SK-N-SH (cell line): ENCODE results near the gene PAPOLB. TPM values are rescaled to one million over a fixed set of nuclear protein-coding genes. Genes with fewer than 3 reads are reported as not detected.

ENCODE experiments used
- CTCF ChIA-PET: fragments of 300-600, 350-600 bp; formaldehyde crosslinking; extraction: SDS; loops from one replicate; lab custom pipeline; 2021; lab: Yijun Ruan, JAX
- POLR2A ChIA-PET: fragments of 350-600 bp; sonication (Branson Sonifier 250); formaldehyde crosslinking; extraction: SDS; loops from one replicate; lab custom pipeline; 2020; ENCODE audit warnings: antibody characterized with exemption, inconsistent platforms; lab: Yijun Ruan, JAX
- DNase-seq: peaks from one replicate; pipeline ENCODE4 v3.0.0; 2012
- H2AFZ ChIP-seq: fragments of 200-600 bp; sonication (generic); 2 replicates; pipeline ENCODE4 v1.8.1; 2016; ENCODE audit warnings: antibody characterized with exemption, mild to moderate bottlenecking, low read depth
- H3F3A ChIP-seq: fragments of 200-600 bp; sonication (generic); replicated peaks from 2 replicates; pipeline ENCODE3; 2016; ENCODE audit warnings: antibody characterized with exemption, mild to moderate bottlenecking; ENCODE audit not compliant: insufficient read depth
- H3K27ac ChIP-seq, 2 experiments: fragments of 200-500 bp in 1 of 2; fragments of 200-600 bp in 1 of 2; sonication (Bioruptor generic) in 1 of 2; sonication (generic), shearing (Covaris generic) in 1 of 2; 2 replicates each; pipeline versions ENCODE4 v1.5.1 to v1.6.1; 2014 to 2016; ENCODE audit warnings: low read depth in 2 of 2, inconsistent platforms in 1 of 2, low read length in 1 of 2, mild to moderate bottlenecking in 1 of 2, mixed read lengths in 1 of 2
- H3K27me3 ChIP-seq: fragments of 200-600 bp; sonication (generic), shearing (Covaris generic); 2 replicates; pipeline ENCODE4 v1.6.1; 2016; ENCODE audit warnings: mixed run types; ENCODE audit not compliant: insufficient read depth
- H3K36me3 ChIP-seq, 2 experiments: fragments of 200-500 bp in 1 of 2; fragments of 200-600 bp in 1 of 2; sonication (Bioruptor generic) in 1 of 2; sonication (generic) in 1 of 2; replicated peaks in 1 of 2; 2 replicates each; pipeline versions ENCODE3 to v1.5.1; 2014 to 2016; ENCODE audit warnings: low read length in 1 of 2, mild to moderate bottlenecking in 1 of 2; ENCODE audit not compliant: insufficient read depth in 2 of 2, control insufficient read depth in 1 of 2
- H3K4me1 ChIP-seq, 2 experiments: fragments of 200-500 bp in 1 of 2; fragments of 200-600 bp in 1 of 2; sonication (Bioruptor generic) in 1 of 2; sonication (generic), shearing (Covaris generic) in 1 of 2; 2 replicates each; pipeline versions ENCODE4 v1.5.1 to v1.6.1; 2014 to 2016; ENCODE audit warnings: low read depth in 1 of 2, low read length in 1 of 2, mixed run types in 1 of 2; ENCODE audit not compliant: insufficient read depth in 2 of 2, control insufficient read depth in 1 of 2
- H3K4me2 ChIP-seq: fragments of 200-600 bp; sonication (generic), shearing (Covaris generic); 2 replicates; pipeline ENCODE4 v1.6.1; 2017; ENCODE audit warnings: mixed run types
- H3K4me3 ChIP-seq, 2 experiments: fragments of 200-500 bp in 1 of 2; fragments of 200-600 bp in 1 of 2; sonication (Bioruptor generic) in 1 of 2; sonication (generic), shearing (Covaris generic) in 1 of 2; 2 replicates each; pipeline versions ENCODE4 v1.5.1 to v1.8.1; 2014 to 2016; ENCODE audit warnings: low read depth in 2 of 2, inconsistent platforms in 1 of 2, low read length in 1 of 2, mild to moderate bottlenecking in 1 of 2, mixed read lengths in 1 of 2, moderate library complexity in 1 of 2
- H3K79me2 ChIP-seq: fragments of 200-600 bp; sonication (generic); 2 replicates; pipeline ENCODE4 v1.8.1; 2017; ENCODE audit warnings: mild to moderate bottlenecking; ENCODE audit not compliant: insufficient read depth
- H3K9ac ChIP-seq: fragments of 200-600 bp; sonication (generic); 2 replicates; pipeline ENCODE4 v1.6.1; 2017; ENCODE audit warnings: mixed run types
- H3K9me2 ChIP-seq: fragments of 200-600 bp; sonication (generic); 2 replicates; pipeline ENCODE4 v1.6.1; 2017; ENCODE audit warnings: mixed run types
- H3K9me3 ChIP-seq: fragments of 200-600 bp; sonication (generic); 2 replicates; pipeline ENCODE4 v1.6.1; 2017; ENCODE audit warnings: mixed run types, mild to moderate bottlenecking, moderate library complexity
- H4K20me1 ChIP-seq: fragments of 200-600 bp; sonication (generic); 2 replicates; pipeline ENCODE4 v1.6.1; 2017; ENCODE audit warnings: mild to moderate bottlenecking, mixed run types; ENCODE audit not compliant: insufficient read depth
- ELF1 ChIP-seq: IDR thresholded peaks from 2 replicates; pipeline ENCODE4 v1.4.0; 2012
- EP300 ChIP-seq, 2 experiments: IDR thresholded peaks; 2 replicates each; pipeline versions ENCODE4 v1.4.0 to v1.6.1; 2012; ENCODE audit warnings: borderline replicate concordance in 1 of 2, low read depth in 1 of 2, low read length in 1 of 2
- EZH2phosphoT487 ChIP-seq: fragments of 200-600 bp; sonication (generic); IDR thresholded peaks from 2 replicates; pipeline ENCODE4 v1.6.1; 2017; ENCODE audit warnings: low read depth, mixed run types, mild to moderate bottlenecking, antibody characterized with exemption, moderate library complexity, borderline replicate concordance
- FOSL2 ChIP-seq: IDR thresholded peaks from 2 replicates; pipeline ENCODE4 v1.4.0; 2012; ENCODE audit warnings: low read depth, mild to moderate bottlenecking, moderate library complexity, borderline replicate concordance
- FOXM1 ChIP-seq: IDR thresholded peaks from 2 replicates; pipeline ENCODE4 v1.4.0; 2012; ENCODE audit warnings: low read depth, mild to moderate bottlenecking
- GABPA ChIP-seq: IDR thresholded peaks from 2 replicates; pipeline ENCODE4 v1.4.0; 2012; ENCODE audit warnings: low read depth, mild to moderate bottlenecking
- IRF3 ChIP-seq: fragments of 150-350 bp; IDR thresholded peaks from 2 replicates; pipeline ENCODE4 v1.6.1; 2016; ENCODE audit warnings: mild to moderate bottlenecking, low read depth, low read length
- MAX ChIP-seq: IDR thresholded peaks from 2 replicates; pipeline ENCODE4 v1.4.0; 2012; ENCODE audit warnings: low read depth
- NFIC ChIP-seq: IDR thresholded peaks from 2 replicates; pipeline ENCODE4 v1.4.0; 2012; ENCODE audit warnings: borderline replicate concordance
- NRF1 ChIP-seq: IDR thresholded peaks from 2 replicates; pipeline ENCODE4 v1.6.1; 2012; ENCODE audit warnings: low read depth, mild to moderate bottlenecking, low read length
- PBX3 ChIP-seq: IDR thresholded peaks from 2 replicates; pipeline ENCODE4; 2012
- POLR2AphosphoS5 ChIP-seq: IDR thresholded peaks from 2 replicates; pipeline ENCODE4 v1.6.1; 2012; ENCODE audit warnings: low read depth, low read length
- RAD21 ChIP-seq: IDR thresholded peaks from 2 replicates; pipeline ENCODE4 v1.6.1; 2012; ENCODE audit warnings: mild to moderate bottlenecking, low read length
- RCOR1 ChIP-seq: fragments of 150-350 bp; IDR thresholded peaks from 2 replicates; pipeline ENCODE4 v1.6.1; 2017; ENCODE audit warnings: antibody characterized with exemption, low read length
- REST ChIP-seq: IDR thresholded peaks from 2 replicates; pipeline ENCODE4 v1.6.1; 2012; ENCODE audit warnings: mild to moderate bottlenecking, low read depth, low read length, moderate library complexity
- RFX5 ChIP-seq: IDR thresholded peaks from 2 replicates; pipeline ENCODE4 v1.6.1; 2012; ENCODE audit warnings: mild to moderate bottlenecking, improper control_type of control experiment, low read length
- RXRA ChIP-seq: IDR thresholded peaks from 2 replicates; pipeline ENCODE4 v1.4.0; 2012; ENCODE audit warnings: low read depth, mild to moderate bottlenecking, borderline replicate concordance
- USF1 ChIP-seq: IDR thresholded peaks from 2 replicates; pipeline ENCODE4 v1.4.0; 2012; ENCODE audit warnings: low read depth, borderline replicate concordance
- USF2 ChIP-seq: fragments of 150-350 bp; IDR thresholded peaks from 2 replicates; pipeline ENCODE4 v1.6.1; 2017; ENCODE audit warnings: antibody characterized with exemption, low read length, low read depth, borderline replicate concordance
- YY1 ChIP-seq: IDR thresholded peaks from 2 replicates; pipeline ENCODE4 v1.4.0; 2012; ENCODE audit warnings: low read depth, mild to moderate bottlenecking
- WGBS: methylation state at CpG from one replicate; pipeline ENCODE4 v1.1.6; 2017; ENCODE audit warnings: low lambda C conversion rate; 5-methylcytosine and 5-hydroxymethylcytosine counted together
- polyA plus RNA-seq, 3 experiments: library from polyadenylated mRNA; depleted of rRNA; stranded (reverse); fragments of >200 nt; gene quantifications; 2 replicates each; pipeline ENCODE4 v1.2.3, GENCODE V29; 2012

The PAPOLB gene
- polyA plus RNA-seq, 1 of the 3 experiments (the other 2 are of a cell fraction), result not detected

GRCh38 chr7:4857189-4857588 lies 4.6 kb downstream of the PAPOLB start:
- DNase-seq, result no peak
- ChIA-PET CTCF (interaction anchor here (1.3 to 22.9 kb wide), 6 partner anchors 11 to 117 kb away, joined by 4 to 645 read pairs (median 16); partner anchors contain the start of gene RADIL), POLR2A (interaction anchor here (0.6 to 2.8 kb wide), 3 partner anchors 14 to 26 kb away, joined by 4 to 15 read pairs (median 8); partner anchors contain the start of gene RADIL)
- Histone ChIP-seq H3F3A (no peaks in the 10 kb centered on the region), H3K4me3 (no peak overlapping the region), H3K9me3 (no peaks in the 10 kb centered on the region), H3K4me2 (no peak overlapping the region), H3K27ac (peak overlapping the region in 1 of 2 experiments; percentile 82; a peak in 2 of 4 replicates), H4K20me1 (no peaks in the 10 kb centered on the region), H3K36me3 (no peaks in the 10 kb centered on the region), H3K27me3 (no peaks in the 10 kb centered on the region), H3K79me2 (no peaks in the 10 kb centered on the region), H3K4me1 (peaks cover 0 to 11% of the 10 kb centered on the region in 2 experiments; a peak in 2 of 4 replicates), H3K9ac (no peak overlapping the region), H3K9me2 (no peaks in the 10 kb centered on the region), H2AFZ (no peak overlapping the region)
- no peak for TF ChIP-seq RFX5
- TF ChIP-seq RCOR1, result no peak
- TF ChIP-seq POLR2AphosphoS5, result no peak
- TF ChIP-seq RAD21, result no peak
- TF ChIP-seq RXRA, result no peak
- TF ChIP-seq REST, result no peak
- no peak for TF ChIP-seq FOSL2
- no peak for TF ChIP-seq USF2
- TF ChIP-seq EZH2phosphoT487, result no peak
- TF ChIP-seq PBX3, result no peak
- TF ChIP-seq ELF1, result no peak
- no peak for TF ChIP-seq IRF3
- TF ChIP-seq USF1, result no peak
- no peak for TF ChIP-seq FOXM1
- no peak for TF ChIP-seq YY1
- no peak for TF ChIP-seq EP300 (IDR thresholded peaks at IDR 0.05; ENCODE audit: borderline replicate concordance in 1 of 2, low read depth in 1 of 2, low read length in 1 of 2)
- no peak for TF ChIP-seq NFIC
- TF ChIP-seq GABPA, result no peak
- TF ChIP-seq MAX, result no peak
- TF ChIP-seq NRF1, result no peak
- WGBS, result 71% methylated on average over 3 of the region's 3 CpGs
